ENCODE results near the gene WNK3.
"Not testable (repeated sequence)": the region's sequence is repeated elsewhere in the genome, so short reads cannot be mapped to it uniquely, and the experiment has no call there.

The WNK3 gene

GRCh38 chrX:54357414-54358377 lies at the start of gene WNK3:
Gene WNK3 (minus strand): TSS chrX:54358046.
- peak in 1 of 4 experiments; percentile 11 for DNase-seq

DNA sequence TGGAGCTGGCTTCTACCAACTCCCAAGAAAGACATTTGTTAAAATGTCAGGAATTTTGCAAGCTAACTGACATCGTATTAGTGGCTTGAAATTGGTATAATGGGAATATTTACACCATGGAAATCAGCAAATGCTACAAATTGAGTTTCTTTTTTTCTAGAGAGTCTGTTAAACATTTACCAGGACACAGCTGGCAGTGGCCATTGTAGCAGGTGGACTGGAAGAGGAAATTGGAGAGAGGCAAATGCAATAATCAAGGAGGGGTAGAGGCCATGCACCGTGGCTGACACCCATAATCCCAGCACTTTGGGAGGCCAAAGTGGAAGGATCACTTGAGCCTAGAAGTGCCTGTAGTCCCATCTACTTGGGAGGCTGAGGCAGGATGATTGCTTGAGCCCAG lies 49.4 kb upstream of the WNK3 start:
- DNase-seq: no peak

- DNase-seq: no peak
Observed at GRCh38 chrX:54397113-54397512, 39.3 kb upstream of the WNK3 start.

GRCh38 chrX:54386314-54386713 lies 28.5 kb upstream of the WNK3 start:
- DNase-seq: no peak

- not testable (repeated sequence) for DNase-seq
Observed at GRCh38 chrX:54384661-54385060, 26.8 kb upstream of the WNK3 start.

- no peak for DNase-seq
Observed at GRCh38 chrX:54359408-54359807, 1.6 kb upstream of the WNK3 start.

DNA sequence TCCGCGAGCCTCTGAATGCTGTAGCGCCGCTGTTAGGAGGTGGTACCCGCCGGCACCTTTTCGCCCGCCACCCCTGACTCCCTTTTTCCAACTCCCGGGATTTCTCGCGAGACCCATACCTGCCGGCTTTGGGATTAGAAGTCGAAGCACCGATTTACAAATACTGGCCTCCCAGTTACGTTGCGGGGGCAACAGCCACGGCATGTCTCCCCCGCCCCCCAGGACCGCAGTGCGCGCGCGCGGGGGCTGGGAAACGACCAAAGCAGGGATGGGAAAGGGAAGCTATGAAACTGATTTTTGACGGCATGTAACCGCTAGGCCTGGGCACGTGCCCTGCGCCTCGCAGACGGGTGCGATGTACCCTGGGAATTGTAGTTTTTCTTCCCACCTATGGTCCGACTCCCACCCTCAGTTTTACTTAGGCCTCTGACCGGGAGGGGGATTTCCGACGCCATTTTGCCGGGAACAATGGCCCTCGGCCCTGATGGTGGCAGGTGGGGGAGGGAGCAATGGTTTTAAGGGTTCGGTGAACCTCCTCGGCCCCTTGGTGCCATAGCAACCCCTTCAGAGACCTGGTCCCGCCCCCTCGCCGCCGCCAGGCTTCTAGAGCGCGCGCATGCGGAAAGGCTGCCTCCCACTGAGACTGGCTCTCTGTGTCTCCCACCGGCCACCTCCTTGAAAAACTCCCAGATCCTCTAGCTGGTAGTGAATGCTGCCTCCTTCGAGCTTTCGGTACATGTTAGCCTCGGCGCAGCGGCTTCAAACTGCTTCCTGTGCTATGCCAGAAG lies 772 bp upstream of the WNK3 start:
- DNase-seq: peak in 2 of 4 experiments; percentile 2 to 23

- no peak for DNase-seq
Observed at GRCh38 chrX:54352677-54353076, 5.2 kb downstream of the WNK3 start.

DNA sequence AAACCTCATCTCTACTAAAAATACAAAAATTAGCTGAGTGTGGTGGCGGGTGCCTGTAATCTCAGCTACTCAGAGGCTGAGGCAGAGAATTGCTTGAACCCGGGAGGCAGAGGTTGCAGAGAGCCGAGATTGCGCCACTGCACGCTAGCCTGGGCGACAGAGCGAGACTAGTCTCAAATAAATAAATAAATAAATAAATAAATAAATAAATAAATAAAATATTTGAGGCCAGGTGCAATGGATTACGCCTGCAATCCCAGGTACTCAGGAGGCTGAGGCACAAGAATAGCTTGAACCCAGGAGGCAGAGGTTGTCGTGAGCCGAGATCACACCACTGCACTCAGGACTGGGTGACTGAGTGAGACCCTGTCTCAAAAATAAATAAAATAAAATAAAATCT lies 20.5 kb downstream of the WNK3 start:
- DNase-seq: not testable (repeated sequence)

GRCh38 chrX:54325077-54325476 lies 32.8 kb downstream of the WNK3 start:
- DNase-seq: no peak

DNA sequence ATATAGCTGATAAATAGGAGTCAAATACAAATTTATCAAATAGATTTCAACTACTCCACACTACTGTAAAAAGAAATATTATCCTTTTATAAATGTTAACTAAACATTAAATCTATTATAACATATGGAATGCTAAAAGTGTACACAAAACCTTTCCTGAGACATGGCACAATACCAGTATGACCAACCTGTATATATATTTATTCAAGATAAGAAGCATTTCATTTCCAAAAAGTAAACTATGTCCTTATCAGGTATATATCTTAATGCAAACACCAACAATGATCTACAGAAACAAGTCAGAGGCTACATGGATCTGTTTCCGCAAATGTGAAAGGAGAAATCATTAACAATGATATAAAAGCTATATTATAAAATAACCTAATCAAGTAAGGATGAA lies 37.8 kb downstream of the WNK3 start:
- DNase-seq: no peak

- DNase-seq: no peak
Observed at GRCh38 chrX:54306379-54306778, 51.5 kb downstream of the WNK3 start.

DNA sequence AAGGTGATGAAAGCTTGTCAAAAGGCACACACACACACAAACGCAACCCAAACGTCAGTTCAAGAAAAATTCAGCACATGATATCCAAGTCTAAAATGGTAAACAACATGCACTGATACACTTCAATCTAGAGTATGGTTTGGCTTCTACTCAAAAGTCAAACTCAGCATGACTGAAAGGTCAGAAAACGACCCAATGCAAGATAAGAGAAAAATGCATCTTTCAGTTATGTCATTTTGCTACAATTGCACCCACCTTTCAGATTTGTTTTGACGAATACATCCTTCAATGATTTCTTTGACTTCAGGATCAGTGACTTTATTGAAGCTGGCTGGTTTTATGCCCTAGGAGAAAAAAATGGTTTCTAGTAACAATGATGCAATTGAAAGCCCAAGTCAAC lies 56.3 kb downstream of the WNK3 start:
- no peak for DNase-seq

DNA sequence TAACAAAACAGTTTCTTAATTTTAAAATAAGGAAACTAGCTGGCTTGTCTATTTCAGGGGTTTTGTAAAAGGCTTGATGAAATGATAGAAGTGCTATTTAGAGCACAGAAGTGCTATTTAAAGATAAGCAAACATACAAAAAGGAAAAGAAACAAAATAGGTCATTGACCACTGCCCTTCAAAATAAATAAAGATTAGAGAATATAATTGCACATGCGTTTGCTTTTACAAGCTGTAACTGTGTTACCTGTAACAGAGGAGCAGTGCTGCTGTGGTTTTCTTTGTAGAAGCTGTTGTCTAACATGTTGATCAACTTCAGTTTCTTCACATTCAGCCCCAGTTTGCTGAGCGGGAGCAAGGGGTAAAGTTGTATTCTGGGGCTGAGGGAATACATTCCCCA lies 63.5 kb downstream of the WNK3 start:
- DNase-seq: no peak

DNA sequence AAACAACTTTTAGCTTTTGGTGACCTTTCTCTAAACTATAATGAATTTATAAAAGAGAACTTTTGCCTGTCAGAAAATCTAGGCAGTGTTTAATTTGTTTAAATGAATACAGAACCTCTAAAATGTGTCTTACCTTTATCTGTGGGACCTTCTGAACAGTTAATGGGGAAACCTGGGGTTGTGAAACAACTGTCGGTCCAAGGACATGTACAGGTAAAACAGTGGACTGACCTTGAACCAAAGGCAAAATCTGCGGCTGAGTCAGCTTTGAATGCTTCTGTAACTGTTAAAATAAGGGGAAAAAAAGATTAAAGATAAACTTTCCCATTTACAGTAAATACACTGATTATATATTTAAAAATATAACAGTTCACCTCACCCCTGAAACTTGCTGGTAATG lies 65.1 kb downstream of the WNK3 start:
- no peak for DNase-seq

DNA sequence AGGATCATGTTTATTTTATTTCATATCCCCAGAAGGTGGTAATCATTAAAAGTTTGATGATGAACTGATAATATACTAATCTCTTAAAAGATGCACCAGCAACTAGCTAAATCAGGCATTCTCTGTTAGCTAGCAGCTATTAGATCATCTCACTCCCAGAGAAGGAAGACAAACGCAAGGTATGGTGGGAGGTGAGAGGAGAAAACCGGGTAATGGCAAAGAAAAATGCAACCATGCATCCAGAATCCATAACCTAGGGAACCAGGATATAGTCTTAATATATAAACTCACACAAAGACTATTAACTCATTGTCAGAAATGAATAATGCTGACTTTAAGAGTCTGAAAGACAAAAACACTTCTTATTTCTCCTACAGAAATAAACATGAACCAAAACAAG lies 66.1 kb downstream of the WNK3 start:
- DNase-seq: no peak

DNA sequence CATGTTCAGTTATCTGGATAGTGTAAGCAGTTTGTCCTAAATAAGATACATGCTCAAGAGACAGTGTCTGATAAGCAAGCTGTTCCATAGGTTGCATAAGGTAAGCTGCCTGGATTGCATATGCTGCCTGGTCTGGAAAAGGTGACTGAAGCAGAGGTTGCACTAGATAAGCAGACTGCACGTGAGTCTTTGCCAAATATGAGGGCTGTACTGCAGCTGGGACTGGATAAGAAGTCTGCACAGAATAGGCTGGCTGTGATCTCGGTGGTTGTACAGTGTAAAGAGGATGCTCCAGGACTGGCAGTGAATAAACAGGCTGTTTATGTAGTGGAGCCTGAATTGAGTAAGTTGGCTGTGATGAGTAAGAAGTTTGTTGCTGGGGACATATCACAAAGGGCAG lies 68.9 kb downstream of the WNK3 start:
- no peak for DNase-seq

DNA sequence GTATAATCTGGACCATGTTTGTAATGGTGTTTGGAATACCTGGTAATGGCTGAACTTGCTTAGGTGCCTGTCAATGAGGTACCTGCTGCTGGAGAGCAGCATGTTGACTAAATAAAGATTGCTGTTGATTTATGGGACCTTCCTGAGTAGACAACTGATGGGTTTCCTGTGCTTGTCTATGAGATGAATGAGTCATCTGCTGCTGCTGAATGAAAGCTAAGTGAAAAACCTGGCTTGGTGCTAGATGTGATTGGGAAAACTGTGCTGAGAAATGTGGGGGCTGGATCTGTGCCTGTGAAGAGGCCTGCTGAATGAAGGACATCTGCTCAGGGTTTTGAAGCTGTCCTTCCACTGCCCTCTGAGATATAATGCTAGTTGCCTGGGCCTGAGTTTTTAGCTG lies 69.6 kb downstream of the WNK3 start:
- no peak for DNase-seq

DNA sequence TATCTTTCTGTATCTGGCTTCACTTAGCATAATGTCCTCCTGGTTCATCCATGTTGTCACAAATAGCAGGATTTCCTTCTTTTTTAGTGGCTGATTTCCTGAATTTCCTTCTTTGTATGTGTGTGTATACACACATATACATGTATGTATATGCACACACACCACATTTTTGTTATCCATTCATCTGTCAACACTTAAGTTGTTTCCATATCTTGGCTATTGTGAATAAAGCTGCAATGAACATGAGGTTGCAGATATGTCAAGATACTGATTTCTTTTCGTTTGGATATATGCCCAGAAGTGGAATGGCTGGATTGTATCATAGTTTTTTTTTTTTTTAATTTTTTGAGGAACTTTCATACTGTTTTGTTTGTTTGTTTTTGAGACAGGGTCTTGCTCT lies 76.2 kb downstream of the WNK3 start:
- DNase-seq: no peak

DNA sequence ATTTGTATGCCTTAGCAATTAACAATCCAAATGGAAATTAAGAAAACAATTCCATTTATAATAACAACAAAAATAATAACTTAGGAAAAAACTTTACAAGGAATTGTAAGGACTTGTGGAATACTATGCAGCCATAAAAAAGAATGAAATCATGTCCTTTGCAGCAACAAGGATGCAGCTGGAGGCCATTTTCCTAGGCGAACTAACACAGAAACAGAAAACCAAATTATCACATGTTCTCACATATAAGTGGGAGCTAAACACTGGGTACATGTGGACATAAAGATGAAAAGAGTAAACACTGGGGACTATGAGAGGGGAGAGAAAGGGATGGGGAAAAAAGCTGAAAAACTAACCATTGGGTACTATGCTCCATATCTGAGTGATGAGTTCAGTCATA lies 77.4 kb downstream of the WNK3 start:
- DNase-seq: no peak

DNA sequence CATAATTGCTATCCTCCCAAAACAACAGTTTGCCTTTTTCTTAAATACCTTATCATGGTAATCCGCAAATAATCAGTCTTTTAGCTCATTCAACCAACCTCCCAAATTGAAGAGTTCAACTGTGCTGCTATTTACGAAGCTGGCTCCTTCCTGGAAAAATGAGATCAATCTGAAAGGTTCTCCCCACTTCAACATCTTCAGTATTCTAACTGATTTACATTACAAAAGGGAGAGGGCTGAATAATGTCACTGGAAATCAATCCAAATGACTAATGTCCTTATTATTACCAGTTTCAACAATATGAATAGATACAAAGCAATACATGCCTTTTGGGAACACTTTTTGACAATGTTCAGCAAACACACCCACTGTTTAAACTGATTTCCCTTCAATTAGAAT lies 86.2 kb downstream of the WNK3 start:
- DNase-seq: no peak

DNA sequence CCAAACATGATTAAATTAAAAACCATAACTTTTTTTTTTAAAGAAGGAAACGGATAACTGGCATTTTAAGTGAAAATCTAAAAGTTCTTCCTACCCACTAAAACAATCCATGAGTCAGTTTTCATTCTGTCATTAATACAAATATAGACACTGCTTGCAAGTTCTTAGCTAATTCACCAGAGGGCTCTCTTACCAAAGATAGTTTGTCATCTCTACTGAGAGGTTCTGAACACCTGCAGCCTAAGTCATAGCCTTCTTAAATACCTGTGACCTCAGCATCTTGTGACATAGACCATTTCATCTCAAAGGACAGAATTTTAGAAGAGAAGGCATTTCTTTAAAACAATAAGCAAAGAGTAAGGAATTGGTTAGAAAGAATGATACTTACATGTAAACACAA lies 109.5 kb downstream of the WNK3 start:
- no peak for DNase-seq

GRCh38 chrX:54246866-54247265 lies 111.0 kb downstream of the WNK3 start:
- no peak for DNase-seq

- DNase-seq: no peak
Observed at GRCh38 chrX:54238588-54238987, 119.3 kb downstream of the WNK3 start.

Measured in activated naive CD4-positive, alpha-beta T cell (primary cell).